Brain microvascular endothelial cell (primary cell): ENCODE data around the gene LDB3.

ENCODE experiments used
- DNase-seq: peaks from one replicate; pipeline ENCODE4 v3.0.0-alpha.2; 2020
- H3K27ac ChIP-seq: fragments of 250-450 bp; sonication (Bioruptor Pico); 2 replicates; pipeline ENCODE4 v1.5.1; 2020; ENCODE audit warnings: mild to moderate bottlenecking, moderate library complexity
- H3K27me3 ChIP-seq: fragments of 250-450 bp; sonication (Bioruptor Pico); replicated peaks from 2 replicates; pipeline ENCODE4 v1.5.1; 2020; ENCODE audit warnings: mild to moderate bottlenecking
- H3K36me3 ChIP-seq: fragments of 250-450 bp; sonication (Bioruptor Pico); replicated peaks from 2 replicates; pipeline ENCODE4 v1.5.1; 2020; ENCODE audit warnings: mild to moderate bottlenecking
- H3K4me3 ChIP-seq: 2 replicates; pipeline ENCODE4 v1.5.1; 2011; ENCODE audit warnings: low read depth, mild to moderate bottlenecking, control low read depth, low read length, moderate library complexity
- CTCF ChIP-seq: IDR thresholded peaks from 2 replicates; pipeline ENCODE4 v1.5.1; 2011; ENCODE audit warnings: low read depth, mild to moderate bottlenecking, moderate library complexity, low read length, control low read depth, inconsistent platforms; ENCODE audit errors: missing control alignments
- in situ Hi-C: cut with HindIII; loops from 2 replicates; pipeline ENCODE4 v1.10.0; 2017; ENCODE audit warnings: low sequenced_read_pairs, low pct_ligation_motif_present

The LDB3 gene

GRCh38 chr10:86779220-86780017 is 111.1 kb downstream of the LDB3 start:
- DNase-seq = no peak
- in situ Hi-C loops = no loop called here
- no peaks in the 10 kb centered on the region for H3K36me3 ChIP-seq
- H3K4me3 ChIP-seq = no peak overlapping the region
- no peaks in the 10 kb centered on the region for H3K27me3 ChIP-seq
- no peak overlapping the region for H3K27ac ChIP-seq
- no peak for TF ChIP-seq CTCF

GRCh38 chr10:86782701-86783418 is 114.5 kb downstream of the LDB3 start:
- in situ Hi-C loops = no loop called here
- no peak for DNase-seq
- Histone ChIP-seq H3K27me3 (no peaks in the 10 kb centered on the region), H3K36me3 (no peaks in the 10 kb centered on the region), H3K4me3 (no peak overlapping the region), H3K27ac (no peak overlapping the region)
- no peak for TF ChIP-seq CTCF

GRCh38 chr10:86785037-86785436 is 116.7 kb downstream of the LDB3 start:
- Histone ChIP-seq H3K27ac (no peak overlapping the region), H3K27me3 (no peaks in the 10 kb centered on the region), H3K4me3 (no peak overlapping the region), H3K36me3 (no peaks in the 10 kb centered on the region)
- DNase-seq = no peak
- in situ Hi-C loops = no loop called here
- no peak for TF ChIP-seq CTCF
